Measurements from ENCODE around the gene C22orf42. TPM values are rescaled to one million over a fixed set of nuclear protein-coding genes. Genes with fewer than 3 reads are reported as not detected.
"Not testable (repeated sequence)": the region's sequence is repeated elsewhere in the genome, so short reads cannot be mapped to it uniquely, and the experiment has no call there.

The C22orf42 gene
- total RNA-seq, 1 donor from 2014 or later, result 13.2 TPM

GRCh38 chr22:32202539-32203180 lies 43.6 kb upstream of the C22orf42 start:
- peaks cover 16% of the 10 kb centered on the region for H3K4me1 Mint-ChIP-seq (ENCODE audit: low read depth)
- DNase-seq (ENCODE audit: low spot score, unreplicated experiment), result peak; percentile 45
- no peaks in the 10 kb centered on the region for H3K36me3 Mint-ChIP-seq (ENCODE audit: insufficient read depth)
- peaks cover 44% of the 10 kb centered on the region for H3K27me3 Mint-ChIP-seq
- no peaks in the 10 kb centered on the region for H3K9me3 Mint-ChIP-seq (ENCODE audit: low read depth)
- TF ChIP-seq, protein P1, sequence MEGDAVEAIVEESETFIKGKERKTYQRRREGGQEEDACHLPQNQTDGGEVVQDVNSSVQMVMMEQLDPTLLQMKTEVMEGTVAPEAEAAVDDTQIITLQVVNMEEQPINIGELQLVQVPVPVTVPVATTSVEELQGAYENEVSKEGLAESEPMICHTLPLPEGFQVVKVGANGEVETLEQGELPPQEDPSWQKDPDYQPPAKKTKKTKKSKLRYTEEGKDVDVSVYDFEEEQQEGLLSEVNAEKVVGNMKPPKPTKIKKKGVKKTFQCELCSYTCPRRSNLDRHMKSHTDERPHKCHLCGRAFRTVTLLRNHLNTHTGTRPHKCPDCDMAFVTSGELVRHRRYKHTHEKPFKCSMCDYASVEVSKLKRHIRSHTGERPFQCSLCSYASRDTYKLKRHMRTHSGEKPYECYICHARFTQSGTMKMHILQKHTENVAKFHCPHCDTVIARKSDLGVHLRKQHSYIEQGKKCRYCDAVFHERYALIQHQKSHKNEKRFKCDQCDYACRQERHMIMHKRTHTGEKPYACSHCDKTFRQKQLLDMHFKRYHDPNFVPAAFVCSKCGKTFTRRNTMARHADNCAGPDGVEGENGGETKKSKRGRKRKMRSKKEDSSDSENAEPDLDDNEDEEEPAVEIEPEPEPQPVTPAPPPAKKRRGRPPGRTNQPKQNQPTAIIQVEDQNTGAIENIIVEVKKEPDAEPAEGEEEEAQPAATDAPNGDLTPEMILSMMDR (IDR thresholded peaks at IDR 0.05; ENCODE audit: unreplicated experiment), result peak; percentile 70
- peak overlapping the region; percentile 3 for H3K4me3 Mint-ChIP-seq (ENCODE audit: low read depth)
- H3K27ac Mint-ChIP-seq, result no peak overlapping the region

DNA sequence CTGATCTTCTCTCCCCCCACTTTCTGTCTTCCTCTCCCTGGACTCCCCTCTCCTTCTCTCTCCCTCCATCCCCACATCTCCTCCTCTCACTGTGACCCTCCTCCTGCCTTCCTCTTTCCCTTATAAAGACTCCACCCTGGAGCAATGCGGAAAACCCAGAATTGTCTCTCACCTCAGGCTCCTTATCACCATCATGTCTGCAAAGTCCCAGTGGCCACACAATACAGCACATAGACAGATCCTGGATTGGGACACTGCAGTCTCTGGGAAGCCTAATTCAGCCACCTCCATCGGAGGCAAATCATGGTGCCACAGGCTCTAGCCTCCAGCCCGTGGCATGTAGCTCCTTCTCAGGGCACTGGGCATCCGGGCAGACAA lies 43.0 kb upstream of the C22orf42 start:
- no peak for DNase-seq (ENCODE audit: low spot score, unreplicated experiment)
- no peak overlapping the region for H3K4me3 Mint-ChIP-seq (ENCODE audit: low read depth)
- TF ChIP-seq, protein P1 (IDR thresholded peaks at IDR 0.05; ENCODE audit: unreplicated experiment), result no peak
- no peak overlapping the region for H3K27ac Mint-ChIP-seq
- peaks cover 16% of the 10 kb centered on the region for H3K4me1 Mint-ChIP-seq (ENCODE audit: low read depth)
- no peaks in the 10 kb centered on the region for H3K9me3 Mint-ChIP-seq (ENCODE audit: low read depth)
- peaks cover 42% of the 10 kb centered on the region for H3K27me3 Mint-ChIP-seq
- H3K36me3 Mint-ChIP-seq (ENCODE audit: insufficient read depth), result no peaks in the 10 kb centered on the region

DNA sequence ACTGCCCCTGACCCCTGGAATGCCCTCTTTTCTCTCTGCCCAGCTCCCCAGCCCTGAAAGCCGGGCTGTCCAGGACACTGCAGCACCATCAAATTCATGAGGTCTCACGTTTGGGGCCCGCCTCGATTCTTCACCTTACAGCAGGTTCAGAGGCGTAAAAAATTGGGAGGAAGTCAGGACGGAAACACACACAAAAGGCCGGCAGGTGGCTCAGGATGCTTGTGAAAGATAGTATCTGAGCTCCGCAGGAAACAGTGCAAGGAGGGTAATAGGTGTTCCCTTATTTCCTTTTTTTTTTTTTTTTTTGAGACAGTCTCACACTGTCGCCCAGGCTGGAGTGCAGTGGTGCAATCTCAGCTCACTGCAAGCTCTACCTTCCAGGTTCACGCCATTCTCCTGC lies 41.6 kb upstream of the C22orf42 start:
- peaks cover 16% of the 10 kb centered on the region for H3K4me1 Mint-ChIP-seq (ENCODE audit: low read depth)
- DNase-seq (ENCODE audit: low spot score, unreplicated experiment), result no peak
- H3K9me3 Mint-ChIP-seq (ENCODE audit: low read depth), result no peaks in the 10 kb centered on the region
- H3K4me3 Mint-ChIP-seq (ENCODE audit: low read depth), result no peak overlapping the region
- no peaks in the 10 kb centered on the region for H3K36me3 Mint-ChIP-seq (ENCODE audit: insufficient read depth)
- TF ChIP-seq, protein P1 (IDR thresholded peaks at IDR 0.05; ENCODE audit: unreplicated experiment), result no peak
- H3K27ac Mint-ChIP-seq, result peak overlapping the region; percentile 73
- peaks cover 38% of the 10 kb centered on the region for H3K27me3 Mint-ChIP-seq

- Mint-ChIP-seq H3K27me3 (peaks cover 36% of the 10 kb centered on the region), H3K27ac (no peak overlapping the region), H3K4me1 (ENCODE audit: low read depth) (peaks cover 13% of the 10 kb centered on the region), H3K36me3 (ENCODE audit: insufficient read depth) (no peaks in the 10 kb centered on the region), H3K4me3 (ENCODE audit: low read depth) (no peak overlapping the region), H3K9me3 (ENCODE audit: low read depth) (no peaks in the 10 kb centered on the region)
- TF ChIP-seq, protein P1 (IDR thresholded peaks at IDR 0.05; ENCODE audit: unreplicated experiment), result no peak
- no peak for DNase-seq (ENCODE audit: low spot score, unreplicated experiment)
Observed at GRCh38 chr22:32199961-32200360, 40.9 kb upstream of the C22orf42 start.

- Mint-ChIP-seq H3K4me3 (ENCODE audit: low read depth) (no peak overlapping the region), H3K4me1 (ENCODE audit: low read depth) (peaks cover 8% of the 10 kb centered on the region), H3K27me3 (peaks cover 30% of the 10 kb centered on the region), H3K9me3 (ENCODE audit: low read depth) (no peaks in the 10 kb centered on the region), H3K36me3 (ENCODE audit: insufficient read depth) (no peaks in the 10 kb centered on the region), H3K27ac (no peak overlapping the region)
- no peak for DNase-seq (ENCODE audit: low spot score, unreplicated experiment)
- TF ChIP-seq, protein P1 (IDR thresholded peaks at IDR 0.05; ENCODE audit: unreplicated experiment), result no peak
Observed at GRCh38 chr22:32199341-32199740, 40.2 kb upstream of the C22orf42 start.

DNA sequence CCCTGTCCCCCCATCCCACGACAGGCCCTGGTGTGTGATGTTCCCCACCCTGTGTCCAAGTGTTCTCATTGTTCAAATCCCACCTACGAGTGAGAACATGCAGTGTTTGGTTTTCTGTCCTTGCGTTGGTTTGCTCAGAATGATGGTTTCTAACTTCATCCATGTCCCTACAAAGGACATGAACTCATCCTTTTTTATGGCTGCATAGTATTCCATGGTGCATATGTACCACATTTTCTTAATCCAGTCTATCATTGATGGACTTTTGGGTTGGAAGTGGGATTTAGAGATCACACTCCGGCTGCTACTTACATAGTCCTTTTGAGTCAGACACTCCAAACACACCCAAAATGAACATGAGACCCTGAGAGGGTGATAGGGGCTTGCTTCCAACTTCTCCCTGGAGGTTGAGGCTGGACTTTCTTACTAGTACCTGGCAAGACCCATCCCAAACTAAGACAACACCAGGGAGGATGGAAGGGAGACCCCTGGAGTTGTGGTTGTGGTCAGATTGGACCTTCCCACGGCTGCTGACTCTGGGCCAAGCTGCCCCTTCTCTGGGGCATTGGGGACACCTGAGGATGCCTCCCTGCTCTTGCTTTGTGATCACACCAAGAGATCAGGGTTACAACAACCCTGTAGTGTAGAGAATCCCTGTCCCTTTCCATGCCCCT lies 38.6 kb upstream of the C22orf42 start:
- not testable (repeated sequence) for H3K4me3 Mint-ChIP-seq (ENCODE audit: low read depth); H3K9me3 Mint-ChIP-seq (ENCODE audit: low read depth); H3K27ac Mint-ChIP-seq; H3K36me3 Mint-ChIP-seq (ENCODE audit: insufficient read depth); DNase-seq (ENCODE audit: low spot score, unreplicated experiment); H3K4me1 Mint-ChIP-seq (ENCODE audit: low read depth)
- H3K27me3 Mint-ChIP-seq, result peaks cover 15% of the 10 kb centered on the region

DNA sequence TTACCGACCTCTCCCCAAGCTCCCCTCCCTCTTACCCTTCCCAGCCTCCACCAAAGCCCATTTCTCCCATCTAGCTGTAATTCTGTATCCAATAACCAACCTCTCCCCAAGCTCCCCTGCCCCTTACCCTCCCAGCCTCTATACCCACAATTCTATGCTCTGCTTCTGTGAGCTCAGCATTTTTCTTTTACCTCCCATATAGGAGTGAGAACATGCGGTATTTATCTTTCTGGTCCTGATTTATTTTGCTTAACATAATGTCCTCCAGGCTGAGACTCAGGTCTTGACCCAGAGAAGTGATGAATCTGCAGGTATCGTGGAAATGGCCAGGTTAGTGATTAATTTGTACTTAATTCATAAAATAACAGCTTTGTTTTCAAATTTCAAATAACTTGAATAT lies 36.8 kb upstream of the C22orf42 start:
- H3K27ac Mint-ChIP-seq; H3K4me1 Mint-ChIP-seq (ENCODE audit: low read depth); H3K9me3 Mint-ChIP-seq (ENCODE audit: low read depth); H3K36me3 Mint-ChIP-seq (ENCODE audit: insufficient read depth); H3K4me3 Mint-ChIP-seq (ENCODE audit: low read depth); DNase-seq (ENCODE audit: low spot score, unreplicated experiment); H3K27me3 Mint-ChIP-seq: not testable (repeated sequence)

DNA sequence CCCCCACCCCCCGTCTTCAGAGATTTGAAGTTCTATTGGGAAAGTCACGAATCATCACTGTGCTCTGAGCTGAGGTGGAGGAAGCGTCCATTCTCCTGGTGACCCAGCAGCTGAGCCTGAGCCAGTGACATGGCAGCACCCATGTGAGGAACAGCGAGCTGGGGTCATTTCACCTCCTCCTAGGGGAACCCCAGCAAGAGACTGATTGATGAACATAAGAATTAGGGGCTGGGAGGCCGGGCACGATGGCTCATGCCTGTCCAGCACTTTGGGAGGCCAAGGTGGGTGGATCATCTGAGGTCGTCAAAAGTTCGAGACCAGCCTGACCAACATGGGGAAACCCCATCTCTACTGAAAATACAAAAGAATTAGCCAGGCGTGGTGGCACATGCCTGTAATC lies 34.2 kb upstream of the C22orf42 start:
- not testable (repeated sequence) for H3K27ac Mint-ChIP-seq; H3K27me3 Mint-ChIP-seq; H3K36me3 Mint-ChIP-seq (ENCODE audit: insufficient read depth); H3K9me3 Mint-ChIP-seq (ENCODE audit: low read depth); H3K4me1 Mint-ChIP-seq (ENCODE audit: low read depth); DNase-seq (ENCODE audit: low spot score, unreplicated experiment); H3K4me3 Mint-ChIP-seq (ENCODE audit: low read depth)

All from progenitor cell of endocrine pancreas (in vitro differentiated cells).